ENCODE measurements around the gene C22orf39.
"Not testable (repeated sequence)": the region's sequence is repeated elsewhere in the genome, so short reads cannot be mapped to it uniquely, and the experiment has no call there.

The C22orf39 gene

DNA sequence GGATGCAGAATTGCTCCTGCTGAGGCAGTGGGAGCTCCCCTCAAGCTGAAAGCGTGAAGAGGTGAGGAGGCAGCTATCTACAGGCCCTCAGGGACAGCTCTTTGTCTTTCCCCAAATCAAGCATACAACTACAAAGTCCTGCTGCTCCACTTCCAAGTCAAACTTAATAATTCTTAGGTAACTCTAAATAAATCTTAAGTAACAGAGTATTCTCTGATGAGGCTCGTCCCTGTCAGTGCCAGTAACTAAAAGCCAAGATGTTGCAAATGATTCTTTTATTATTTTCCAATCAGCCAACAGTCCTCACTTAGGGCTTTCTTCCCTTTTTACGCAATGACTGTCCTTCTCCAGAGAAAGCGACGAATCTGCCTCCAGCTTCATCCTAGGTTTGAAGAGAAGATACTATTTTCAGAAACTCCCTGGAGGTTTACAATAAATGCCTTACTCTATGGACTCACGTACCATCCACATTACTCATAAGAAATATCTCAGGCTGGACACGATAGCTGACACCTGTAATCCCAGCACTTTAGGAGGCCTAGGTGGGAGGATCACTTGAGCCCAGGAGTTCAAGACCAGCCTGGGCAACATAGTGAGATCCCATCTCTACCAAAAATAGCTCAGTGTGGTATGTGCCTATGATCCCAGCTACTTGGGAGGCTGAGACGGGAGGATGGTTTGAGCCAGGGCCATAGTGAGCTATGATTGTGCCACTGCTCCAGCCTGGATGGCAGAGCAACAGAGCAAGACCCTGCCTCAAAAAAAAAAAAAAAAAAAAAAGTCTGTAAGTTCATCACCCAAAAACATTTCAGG, 3.1 kb upstream of the C22orf39 start:
- DNase-seq: no peak

DNA sequence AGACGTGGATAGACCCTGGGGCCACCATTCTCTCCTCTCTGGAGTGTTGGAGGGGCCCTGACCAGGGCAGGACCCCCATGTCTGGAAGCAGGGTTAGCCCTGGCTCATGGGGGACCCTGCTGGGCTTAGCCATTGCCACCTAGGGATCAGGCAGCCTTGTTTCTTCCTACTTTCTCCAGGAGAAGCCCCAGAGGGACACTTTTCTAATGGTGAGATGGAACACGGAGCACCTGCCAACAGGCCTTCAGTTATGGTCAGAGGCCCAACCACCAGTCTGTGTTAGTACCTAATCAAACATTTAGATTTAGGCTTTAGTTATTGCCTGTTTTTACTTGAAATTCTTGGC, 1.9 kb upstream of the C22orf39 start:
- DNase-seq: no peak

DNA sequence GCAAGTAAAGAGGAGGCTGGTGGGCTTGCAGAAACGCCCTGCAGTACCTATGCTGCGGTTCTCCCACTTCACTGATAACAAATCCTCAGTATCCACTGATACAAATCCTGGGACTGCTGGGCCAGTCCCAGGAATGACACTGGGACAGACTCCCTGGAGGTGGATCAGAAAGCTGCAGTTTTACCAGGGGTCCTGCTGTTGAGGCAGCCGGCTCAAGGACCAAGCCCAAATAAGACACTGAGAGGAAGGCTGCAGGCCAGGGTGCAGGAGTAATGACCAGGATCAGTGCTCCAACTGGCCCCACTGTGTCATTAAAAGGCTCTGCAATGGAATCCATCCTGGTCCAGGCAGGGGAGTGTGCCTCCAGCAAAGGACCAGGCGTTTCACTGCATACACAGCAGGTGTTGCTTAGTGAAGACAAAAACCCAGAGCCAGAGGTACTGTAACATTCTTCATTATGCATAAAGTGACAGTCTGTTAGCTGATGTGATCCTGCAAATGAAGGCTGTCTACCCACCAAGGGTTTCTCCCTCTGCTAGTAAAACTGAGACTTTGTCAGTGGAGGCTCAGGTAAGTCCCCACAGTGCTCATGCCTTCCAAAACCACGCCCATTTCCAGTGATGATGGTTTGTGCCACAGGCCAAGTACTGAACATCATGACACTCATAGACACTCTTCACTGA, 1.4 kb upstream of the C22orf39 start:
- DNase-seq: no peak

DNA sequence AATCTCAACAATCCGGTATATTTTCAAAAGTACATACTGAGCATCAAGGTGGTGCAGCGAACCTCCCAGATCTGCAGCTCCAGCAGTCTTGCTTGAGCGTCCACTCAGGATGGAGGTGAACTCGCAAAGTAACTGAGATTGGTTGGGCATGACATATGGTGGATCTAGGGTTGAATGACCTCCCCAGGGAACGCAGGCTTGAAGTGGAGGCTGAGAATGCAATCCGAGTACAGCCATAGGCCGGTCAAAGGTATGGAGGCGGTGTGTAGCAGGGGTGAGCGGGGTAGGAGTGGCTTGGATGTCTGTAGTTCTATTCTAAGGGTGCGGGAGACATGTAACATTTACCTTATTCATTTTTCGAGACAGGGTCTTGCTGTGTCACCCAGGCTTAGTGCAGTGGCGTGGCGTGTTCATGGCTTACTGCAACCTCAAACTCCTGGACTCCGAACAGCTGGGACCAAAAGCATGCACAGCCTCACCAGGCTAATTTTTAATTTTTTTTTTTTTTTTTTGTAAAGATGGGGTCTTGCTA, 631 bp upstream of the C22orf39 start:
- no peak for DNase-seq

DNA sequence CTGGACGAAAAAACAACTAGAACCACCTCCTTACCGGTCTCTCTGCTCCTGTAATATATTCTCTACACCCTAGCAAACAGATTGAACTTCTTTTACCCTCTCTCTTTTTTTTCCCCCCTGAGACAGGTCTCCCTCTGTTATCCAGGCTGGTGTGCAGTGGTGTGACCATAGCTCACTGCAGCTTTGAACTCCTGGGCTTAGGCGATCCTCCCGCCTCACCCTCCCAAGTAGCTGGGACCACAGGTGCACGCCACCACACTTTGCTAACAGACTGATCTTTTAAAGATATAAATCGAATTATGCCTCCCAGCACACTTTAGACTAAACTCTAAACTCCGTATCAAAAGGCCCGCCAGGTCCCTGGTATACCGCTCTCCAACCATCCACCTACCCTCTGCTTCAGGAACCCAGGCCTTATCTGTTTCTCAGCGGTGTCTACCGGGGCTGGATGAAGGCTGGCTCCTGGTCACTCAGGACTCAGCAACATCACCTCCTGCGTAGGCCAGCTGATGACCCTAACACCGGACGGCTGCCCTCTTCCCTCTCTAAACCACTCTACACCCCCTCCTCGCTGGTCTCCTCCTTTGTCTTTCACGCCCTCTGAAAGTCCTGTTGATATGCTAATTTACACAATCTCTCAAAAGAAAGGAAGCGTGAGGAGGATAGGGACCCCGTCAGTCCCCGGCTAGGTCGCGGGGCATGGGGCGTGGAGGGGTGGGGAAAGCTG, 745 bp downstream of the C22orf39 start:
- no peak for DNase-seq

GRCh38 chr22:19445279-19445982, 2.1 kb downstream of the C22orf39 start:
- not testable (repeated sequence) for DNase-seq

DNA sequence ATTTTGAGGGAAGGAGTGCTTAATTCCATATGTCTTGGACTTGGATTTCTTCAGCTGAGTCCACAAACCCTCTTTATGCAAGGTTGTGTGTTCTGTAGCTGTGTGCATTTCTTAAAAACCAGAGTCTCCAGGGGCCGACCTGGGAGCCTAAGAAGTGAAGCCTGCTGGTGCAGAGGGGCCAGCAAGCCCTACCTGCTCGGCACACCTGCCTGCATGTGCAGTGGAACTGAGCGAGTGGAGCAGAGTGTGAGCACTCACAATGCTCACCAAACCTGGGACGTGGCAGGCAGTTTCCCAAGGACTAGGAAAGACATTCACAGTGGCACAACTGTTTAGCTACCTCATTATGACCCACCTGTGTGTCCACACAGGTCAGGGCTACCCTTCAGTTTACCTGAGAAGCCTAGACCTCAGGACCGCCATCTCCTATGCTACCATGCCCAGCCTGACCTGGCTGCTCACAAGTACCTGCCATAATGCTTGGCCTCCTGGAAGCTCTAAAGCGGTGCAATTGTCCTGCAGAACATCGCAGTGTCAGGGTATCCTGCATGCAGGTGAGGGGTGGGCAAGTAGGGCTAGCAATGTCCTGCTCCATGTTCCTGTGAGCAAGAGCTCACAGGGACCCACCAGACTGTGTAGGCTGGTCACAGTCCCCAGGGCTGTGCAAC, 3.8 kb downstream of the C22orf39 start:
- DNase-seq: no peak

DNA sequence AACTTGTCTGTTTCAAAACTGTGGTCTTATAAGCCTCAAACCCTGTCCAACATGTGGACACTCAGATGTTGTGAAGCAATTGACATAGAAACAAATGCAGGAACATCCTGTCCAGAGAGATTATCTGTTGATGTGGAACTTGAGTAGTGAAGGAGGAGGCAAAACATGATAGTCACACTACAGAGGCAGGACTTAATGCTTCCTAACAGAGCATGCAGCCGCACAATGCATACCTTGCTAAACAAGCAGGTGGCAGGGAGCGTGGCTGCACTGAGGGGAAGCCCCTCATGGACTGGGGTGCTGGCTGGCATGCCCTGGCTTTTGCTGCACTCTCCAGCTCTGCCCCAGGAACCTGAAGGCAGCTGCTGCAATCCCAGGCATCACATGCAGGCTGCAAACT, 5.3 kb downstream of the C22orf39 start:
- DNase-seq: no peak

DNA sequence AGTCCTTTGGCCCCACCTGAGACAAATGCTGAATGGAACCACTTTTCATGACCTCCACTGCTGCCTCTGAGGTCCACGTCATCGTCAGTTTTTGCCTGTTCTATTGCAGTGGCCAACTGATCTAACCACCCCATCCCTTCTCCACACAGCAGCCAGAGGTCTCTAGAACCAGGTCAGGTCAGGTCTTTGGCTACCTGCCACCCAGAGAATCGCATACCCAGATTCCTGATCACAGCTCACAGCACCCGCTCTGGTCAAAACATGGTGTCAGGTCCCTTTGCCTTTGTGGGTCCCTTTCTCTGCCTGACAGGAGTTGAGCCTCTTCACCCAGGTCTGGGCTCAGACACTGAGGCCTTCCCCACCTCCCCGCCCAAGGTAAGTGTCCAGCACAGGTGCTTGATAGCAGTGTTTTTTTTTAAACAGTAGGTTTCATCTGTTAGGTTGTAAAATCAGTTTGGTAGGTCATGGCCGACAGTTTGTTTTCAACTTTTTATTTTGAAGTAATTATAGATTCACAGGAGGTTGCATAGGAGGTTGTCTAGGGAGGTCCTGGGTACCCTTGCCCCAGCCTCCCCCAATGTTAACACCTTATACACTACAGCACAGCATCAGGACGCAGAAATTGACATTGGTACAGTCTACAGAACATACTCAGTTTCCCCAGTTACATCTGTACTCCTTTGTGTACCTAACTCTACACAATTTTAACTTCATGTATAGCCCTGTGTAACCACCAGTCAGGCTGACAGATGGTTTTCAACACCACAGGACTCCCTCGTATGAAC, 6.9 kb downstream of the C22orf39 start:
- no peak for DNase-seq

GRCh38 chr22:19438298-19438697, 9.2 kb downstream of the C22orf39 start:
- DNase-seq: no peak

GRCh38 chr22:19436444-19437161, 10.9 kb downstream of the C22orf39 start:
- not testable (repeated sequence) for DNase-seq

- no peak for DNase-seq
Observed at GRCh38 chr22:19434829-19435580, 12.5 kb downstream of the C22orf39 start.

DNA sequence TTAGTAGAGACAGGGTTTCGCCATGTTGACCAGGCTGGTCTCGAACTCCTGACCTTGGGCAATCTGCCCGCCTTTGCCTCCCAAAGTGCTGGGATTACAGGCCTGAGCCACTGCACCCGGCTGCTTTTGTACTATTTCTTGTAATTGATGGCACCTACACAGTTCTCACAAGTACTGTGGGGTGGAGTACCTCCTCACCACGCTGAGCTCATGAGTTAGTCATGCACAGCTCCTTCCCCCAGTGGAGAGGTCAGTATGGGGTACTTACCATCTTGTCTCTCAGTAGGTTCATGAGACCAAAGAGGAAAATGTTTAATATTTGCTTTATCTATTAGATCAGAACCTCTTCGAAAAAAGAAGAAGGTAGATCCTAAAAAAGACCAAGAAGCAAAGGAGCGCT, 13.1 kb downstream of the C22orf39 start:
- DNase-seq: no peak

DNA sequence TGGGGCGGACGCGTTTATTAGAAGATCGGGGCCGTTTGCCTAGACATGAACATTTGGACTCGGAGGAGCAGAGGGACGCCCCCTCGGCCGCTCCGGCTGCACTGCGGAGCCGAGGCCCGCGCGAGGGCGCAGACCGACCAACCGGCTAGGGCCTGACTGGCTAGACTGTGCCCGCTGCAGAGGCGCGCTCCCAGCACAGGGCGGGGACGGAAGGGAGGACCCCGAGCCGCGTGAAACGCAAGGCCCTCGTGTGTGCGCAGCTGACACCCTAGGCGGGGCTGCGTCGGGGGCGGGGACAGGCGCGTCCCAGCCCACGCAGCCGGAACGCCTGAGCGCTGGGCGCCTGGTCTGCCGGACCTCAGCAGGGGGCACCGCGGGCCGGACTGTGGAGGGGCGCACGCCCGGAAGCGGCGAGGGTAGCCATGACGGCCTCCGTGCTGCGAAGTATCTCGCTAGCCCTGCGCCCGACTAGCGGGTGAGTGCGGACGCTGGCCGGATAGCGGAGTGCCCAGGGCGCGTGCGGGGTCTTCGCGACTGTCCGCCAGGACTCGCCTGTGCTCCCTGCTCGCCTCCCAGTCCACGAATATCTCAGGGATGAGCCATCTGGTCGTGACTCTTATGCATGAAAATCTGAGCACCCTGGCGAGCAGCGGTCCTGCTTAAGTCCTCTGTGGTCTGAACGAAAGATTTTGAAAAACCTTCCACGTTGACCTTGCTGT, 15.2 kb downstream of the C22orf39 start, which contains the start of gene MRPL40:
TSS of gene MRPL40 (plus strand) at position 413 of the 719 bp plus-strand sequence. CDS start at position 423, 10 bp downstream.
- peak; percentile 77 for DNase-seq

- peak; percentile 83 for DNase-seq
Observed at GRCh38 chr22:19431649-19432132, 15.8 kb downstream of the C22orf39 start, which contains the start of gene HIRA. HIRA (minus strand) TSS chr22:19431733; CDS start chr22:19431476, 257 bp downstream.

GRCh38 chr22:19430890-19431541, 16.5 kb downstream of the C22orf39 start:
- no peak for DNase-seq

GRCh38 chr22:19429950-19430889, 17.3 kb downstream of the C22orf39 start:
- no peak for DNase-seq

Measured in activated T-cell treated with anti-CD3 and anti-CD28 coated beads for 4 hours (primary cell).